ENCODE measurements around the gene CSTB.

Gene CSTB

GRCh38 chr21:43752758-43753438 is 23.2 kb downstream of the CSTB start:
- no peak for TF ChIP-seq CTCF (IDR thresholded peaks at IDR 0.05)

GRCh38 chr21:43751955-43752591 is 24.0 kb downstream of the CSTB start:
- no peak for TF ChIP-seq CTCF (IDR thresholded peaks at IDR 0.05)

GRCh38 chr21:43750339-43751033 is 25.6 kb downstream of the CSTB start:
- no peak for TF ChIP-seq CTCF (IDR thresholded peaks at IDR 0.05)

GRCh38 chr21:43749651-43750262 is 26.4 kb downstream of the CSTB start:
- no peak for TF ChIP-seq CTCF (IDR thresholded peaks at IDR 0.05)

- no peak for TF ChIP-seq CTCF (IDR thresholded peaks at IDR 0.05)
These were observed 27.5 kb downstream of the CSTB start for GRCh38 chr21:43748622-43749021.

- TF ChIP-seq CTCF (IDR thresholded peaks at IDR 0.05), result no peak
These were observed 30.2 kb downstream of the CSTB start for GRCh38 chr21:43745772-43746517.

GRCh38 chr21:43744725-43745124 is 31.4 kb downstream of the CSTB start:
- no peak for TF ChIP-seq CTCF (IDR thresholded peaks at IDR 0.05)

Data from LNCAP (cell line).